RWPE1 (cell line): ENCODE results near the gene TSPAN31.

Experiments used
- CTCF ChIA-PET: fragments of 350-600 bp; sonication (Branson Sonifier 250); formaldehyde crosslinking; extraction: SDS; loops from one replicate; lab custom pipeline; 2021; lab: Yijun Ruan, JAX
- POLR2A ChIA-PET: fragments of 400-600 bp; formaldehyde crosslinking; extraction: SDS; loops from one replicate; lab custom pipeline; 2020; ENCODE audit warnings: antibody characterized with exemption; ENCODE audit not compliant: low non-redundant PET; lab: Yijun Ruan, JAX
- DNase-seq: peaks from one replicate; pipeline ENCODE4 v3.0.0; 2012; ENCODE audit warnings: low spot score
- H3K27ac ChIP-seq: fragments of 450-650 bp; 2 replicates; pipeline ENCODE4 v1.5.1; 2017
- TF ChIP-seq, protein P1 (sequence below): fragments of 450-650 bp; conservative IDR thresholded peaks from 2 replicates; pipeline ENCODE4 v1.5.1; 2017; ENCODE audit warnings: low read depth, mild to moderate bottlenecking

The TSPAN31 gene

DNA sequence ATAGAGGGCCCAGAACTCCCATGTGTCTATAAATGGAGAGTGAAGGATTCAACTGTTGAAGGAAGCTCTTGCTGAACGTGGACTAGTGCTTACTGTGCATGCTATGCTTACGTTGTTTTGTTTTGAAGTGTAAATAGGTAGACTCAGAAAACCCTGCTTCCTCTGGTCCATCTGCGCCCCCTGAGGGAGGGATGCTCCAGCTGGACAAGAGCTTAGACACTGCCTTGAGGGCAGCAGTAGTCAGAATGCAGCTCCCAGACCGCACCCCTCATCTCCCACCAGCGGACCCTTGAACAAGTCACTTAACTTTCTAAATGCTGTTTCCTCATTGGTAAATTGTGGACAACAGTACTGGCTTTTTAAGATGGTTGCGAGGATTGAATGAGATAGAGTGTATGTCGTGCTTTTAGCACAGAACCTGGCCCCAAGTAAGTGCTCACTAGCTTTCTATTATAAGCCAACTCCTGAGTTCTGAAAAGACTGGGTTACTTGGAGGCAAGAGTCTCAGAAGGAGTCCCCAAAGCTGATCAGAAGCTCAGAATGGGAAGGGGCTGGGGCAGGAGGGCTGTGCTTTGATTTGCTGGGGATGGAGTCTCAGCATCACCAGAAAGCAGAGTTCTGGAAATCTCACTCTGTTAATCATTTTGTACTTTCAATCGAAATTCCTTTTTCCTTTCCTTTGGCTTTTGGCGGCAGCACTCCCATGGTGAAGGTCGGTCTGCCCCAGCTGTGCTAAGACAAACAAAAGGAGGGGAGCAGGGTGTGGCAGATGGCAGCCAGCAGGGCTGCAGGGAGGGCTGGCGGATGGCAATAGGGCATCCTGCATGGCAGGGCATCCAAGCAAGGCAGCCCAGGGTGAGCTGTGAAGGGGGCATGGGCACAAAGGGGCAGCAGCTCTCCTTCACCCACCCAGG lies 21.9 kb upstream of the TSPAN31 start:
- DNase-seq = no peak
- CTCF ChIA-PET = interaction anchor here (0.6 to 0.9 kb wide), 2 partner anchors 52 to 140 kb away, joined by 3 to 5 read pairs; no protein-coding TSS in a partner anchor
- peak overlapping the region; percentile 16; the same call in 1 of the 2 replicates for H3K27ac ChIP-seq
- POLR2A ChIA-PET = no interaction called here
- TF ChIP-seq, protein P1, sequence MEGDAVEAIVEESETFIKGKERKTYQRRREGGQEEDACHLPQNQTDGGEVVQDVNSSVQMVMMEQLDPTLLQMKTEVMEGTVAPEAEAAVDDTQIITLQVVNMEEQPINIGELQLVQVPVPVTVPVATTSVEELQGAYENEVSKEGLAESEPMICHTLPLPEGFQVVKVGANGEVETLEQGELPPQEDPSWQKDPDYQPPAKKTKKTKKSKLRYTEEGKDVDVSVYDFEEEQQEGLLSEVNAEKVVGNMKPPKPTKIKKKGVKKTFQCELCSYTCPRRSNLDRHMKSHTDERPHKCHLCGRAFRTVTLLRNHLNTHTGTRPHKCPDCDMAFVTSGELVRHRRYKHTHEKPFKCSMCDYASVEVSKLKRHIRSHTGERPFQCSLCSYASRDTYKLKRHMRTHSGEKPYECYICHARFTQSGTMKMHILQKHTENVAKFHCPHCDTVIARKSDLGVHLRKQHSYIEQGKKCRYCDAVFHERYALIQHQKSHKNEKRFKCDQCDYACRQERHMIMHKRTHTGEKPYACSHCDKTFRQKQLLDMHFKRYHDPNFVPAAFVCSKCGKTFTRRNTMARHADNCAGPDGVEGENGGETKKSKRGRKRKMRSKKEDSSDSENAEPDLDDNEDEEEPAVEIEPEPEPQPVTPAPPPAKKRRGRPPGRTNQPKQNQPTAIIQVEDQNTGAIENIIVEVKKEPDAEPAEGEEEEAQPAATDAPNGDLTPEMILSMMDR = no peak

DNA sequence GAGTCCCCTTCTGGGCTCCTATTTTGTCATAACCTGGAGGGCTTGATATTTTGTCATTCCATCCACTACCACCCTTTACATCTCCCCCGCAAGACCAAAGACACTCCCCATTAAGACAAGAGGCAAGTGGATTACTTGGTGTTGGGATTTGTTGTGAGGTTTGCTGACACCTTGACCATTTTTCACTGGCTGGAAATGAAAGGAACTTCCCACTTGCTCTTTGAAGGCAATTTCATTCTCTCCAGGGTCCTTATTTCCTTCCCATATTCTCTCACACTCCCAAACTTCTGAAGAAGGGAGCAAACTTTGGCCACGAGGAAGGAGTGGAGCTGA lies 21.2 kb upstream of the TSPAN31 start:
- TF ChIP-seq, protein P1 = no peak
- POLR2A ChIA-PET = no interaction called here
- no peak for DNase-seq
- CTCF ChIA-PET = interaction anchor here (0.6 to 0.9 kb wide), 2 partner anchors 53 to 140 kb away, joined by 3 to 5 read pairs; no protein-coding TSS in a partner anchor
- H3K27ac ChIP-seq = peak overlapping the region; percentile 16; the same call in 1 of the 2 replicates

DNA sequence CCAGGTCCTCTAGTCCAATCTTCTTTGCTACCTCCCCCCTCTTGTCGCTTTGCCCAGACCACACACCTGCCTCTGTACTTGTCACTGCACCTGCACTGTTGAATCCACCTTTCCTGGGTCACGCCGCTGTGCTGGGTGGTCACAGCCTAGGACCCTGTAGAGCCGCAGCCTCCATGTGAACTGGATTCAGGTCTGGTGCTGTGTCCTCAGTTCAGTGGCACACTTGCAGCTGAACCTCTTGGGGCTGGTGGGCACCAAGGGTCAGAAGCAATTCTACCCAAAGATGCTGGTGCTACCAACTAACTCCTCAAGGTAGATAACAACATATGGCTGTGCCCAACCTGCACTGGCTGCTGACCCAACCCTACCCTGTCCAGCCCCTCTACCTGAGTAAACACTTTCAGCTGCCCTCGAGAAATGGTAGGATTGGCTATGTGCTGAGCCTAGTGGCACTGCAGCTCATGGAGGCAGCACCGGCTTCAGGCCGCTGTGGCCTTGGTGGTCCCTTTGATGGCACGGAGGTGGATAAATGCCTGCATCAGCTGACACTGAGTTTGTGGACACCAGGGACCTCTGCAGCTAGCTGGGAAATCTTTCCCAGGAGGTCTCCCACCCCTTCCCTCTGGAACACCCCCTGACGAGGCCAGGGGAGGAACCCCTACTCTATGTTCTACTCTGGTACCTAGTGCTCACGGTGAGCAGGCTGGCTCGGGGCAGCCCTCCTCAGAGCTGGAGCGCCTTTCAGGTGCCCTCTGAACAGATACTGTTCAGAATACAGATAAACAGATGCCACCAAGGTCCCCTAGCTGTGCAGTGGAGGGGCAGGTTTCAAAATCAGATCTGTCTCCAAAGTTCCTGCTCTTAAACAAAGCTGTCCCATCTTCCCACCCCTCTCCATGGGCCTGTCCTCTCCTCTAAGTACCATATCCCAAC lies 20.6 kb upstream of the TSPAN31 start:
- ChIA-PET POLR2A (no interaction called here), CTCF (interaction anchor here (0.6 to 3.0 kb wide), 3 partner anchors 21 to 141 kb away, joined by 3 to 14 read pairs (median 5); partner anchors contain the start of gene TSPAN31)
- no peak for DNase-seq
- TF ChIP-seq, protein P1 = no peak
- H3K27ac ChIP-seq = no peak overlapping the region

DNA sequence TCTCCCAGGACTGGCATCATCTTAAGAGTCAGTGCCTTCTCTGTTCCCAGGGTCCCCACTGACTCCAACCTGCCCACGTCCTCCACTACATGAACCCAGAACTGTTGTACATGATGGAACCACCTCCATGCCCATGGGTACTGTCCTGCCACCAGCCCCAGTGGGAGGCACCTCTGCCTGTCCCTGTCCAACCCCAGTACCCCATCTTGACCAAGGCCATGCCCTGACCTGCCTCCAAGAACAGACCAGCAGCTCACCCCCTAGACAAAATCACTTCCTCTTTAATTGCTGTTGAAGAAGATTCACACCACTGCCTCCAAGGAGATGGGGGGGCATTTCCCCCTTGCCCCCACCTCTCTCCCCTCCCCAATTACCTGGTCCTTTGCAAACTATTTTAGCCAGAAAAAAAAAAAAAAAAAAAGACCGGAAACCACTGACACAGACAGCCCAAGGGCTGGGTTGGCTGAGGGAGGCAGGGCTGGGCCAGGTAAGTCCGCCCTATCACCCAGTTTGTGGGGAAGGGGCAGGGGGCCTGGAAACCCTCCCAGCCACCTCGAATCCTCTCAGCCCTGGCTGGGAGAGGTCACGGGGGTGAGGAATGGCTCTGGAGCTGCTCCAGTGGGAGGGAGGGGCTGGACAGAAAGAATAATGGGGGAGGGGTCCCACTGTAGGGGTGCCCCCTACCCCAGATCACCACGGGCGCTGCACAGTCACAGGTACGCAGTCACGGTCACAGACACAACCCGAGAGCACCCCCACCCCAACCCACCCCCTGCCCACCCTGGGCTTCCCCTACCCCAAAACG lies 19.7 kb upstream of the TSPAN31 start:
- peak overlapping the region; percentile 90 for H3K27ac ChIP-seq
- ChIA-PET CTCF (interaction anchor here (0.6 to 3.0 kb wide), 9 partner anchors 11 to 1733 kb away, joined by 3 to 31 read pairs (median 4); partner anchors contain the start of genes CDK4 and TSPAN31), POLR2A (no interaction called here)
- TF ChIP-seq, protein P1 = no peak
- DNase-seq = no peak

DNA sequence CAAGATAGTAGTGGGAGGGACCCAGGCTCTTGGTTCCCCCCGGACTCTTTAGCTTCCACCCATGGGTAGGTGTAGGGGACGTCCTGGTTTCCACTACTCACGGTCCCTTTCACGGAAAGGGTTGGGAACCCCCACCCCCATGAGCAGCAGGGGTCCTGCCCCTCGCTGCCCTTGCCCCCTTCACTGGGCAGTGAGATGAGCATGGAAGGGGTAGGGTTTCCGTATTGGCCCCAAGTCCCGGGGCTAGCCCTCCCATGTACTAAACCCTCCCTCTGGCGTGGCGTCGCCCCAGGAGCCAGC lies 19.0 kb upstream of the TSPAN31 start:
- TF ChIP-seq, protein P1 = no peak
- POLR2A ChIA-PET = no interaction called here
- CTCF ChIA-PET = interaction anchor here (0.6 to 3.0 kb wide), 11 partner anchors 11 to 1733 kb away, joined by 3 to 31 read pairs (median 4); partner anchors contain the start of genes CDK4, OS9 and TSPAN31
- no peak for DNase-seq
- peak overlapping the region; percentile 90 for H3K27ac ChIP-seq
